GM18498 (cell line): Measurements from ENCODE around the gene TRAF3.

Experiments used
- ATAC-seq: cut with Tn5 transposase; IDR thresholded peaks from one replicate; pipeline ENCODE4 v1.9.1; 2021; ENCODE audit warnings: mild to moderate bottlenecking, moderate library complexity; ENCODE audit not compliant: unreplicated experiment

The TRAF3 gene

GRCh38 chr14:102931580-102932285 lies 154.5 kb downstream of the TRAF3 start:
- ATAC-seq, result no peak

DNA sequence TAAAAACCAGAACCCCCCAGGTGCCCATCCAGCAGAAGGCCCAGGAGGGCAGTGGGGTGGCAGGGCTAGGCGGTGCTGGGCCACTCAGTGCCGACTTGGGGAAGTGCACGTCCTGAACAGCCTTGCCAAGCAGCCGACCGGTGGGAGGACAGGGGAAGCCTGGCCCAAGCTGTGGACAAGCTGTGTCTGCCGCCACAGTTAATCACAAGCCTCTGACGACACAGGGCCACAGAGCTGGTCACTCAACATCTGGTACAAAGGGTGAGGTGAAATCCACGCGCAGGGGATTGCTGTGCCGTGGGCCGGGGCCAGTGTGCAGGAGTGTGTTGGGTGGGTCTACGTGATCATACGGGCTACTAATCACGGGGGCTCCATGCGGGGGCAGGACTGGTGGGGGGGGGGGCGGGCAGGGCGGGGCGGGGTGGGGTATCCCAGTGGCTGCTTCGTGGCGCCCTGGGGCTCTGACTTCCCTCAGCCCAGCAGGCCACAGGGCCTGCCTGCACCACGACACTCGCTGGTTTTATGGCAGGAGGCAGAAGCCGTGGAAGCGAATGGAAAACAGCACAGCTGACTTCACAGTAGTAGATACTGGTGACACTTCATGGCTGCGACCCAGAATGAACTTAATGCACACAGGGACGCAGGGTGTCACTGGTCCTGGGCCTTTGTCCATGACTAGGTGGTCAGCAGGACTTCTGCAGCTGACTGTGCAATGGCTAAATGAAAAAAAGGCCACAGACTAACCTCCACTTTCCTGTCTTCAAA lies 155.4 kb downstream of the TRAF3 start:
- ATAC-seq, result no peak

DNA sequence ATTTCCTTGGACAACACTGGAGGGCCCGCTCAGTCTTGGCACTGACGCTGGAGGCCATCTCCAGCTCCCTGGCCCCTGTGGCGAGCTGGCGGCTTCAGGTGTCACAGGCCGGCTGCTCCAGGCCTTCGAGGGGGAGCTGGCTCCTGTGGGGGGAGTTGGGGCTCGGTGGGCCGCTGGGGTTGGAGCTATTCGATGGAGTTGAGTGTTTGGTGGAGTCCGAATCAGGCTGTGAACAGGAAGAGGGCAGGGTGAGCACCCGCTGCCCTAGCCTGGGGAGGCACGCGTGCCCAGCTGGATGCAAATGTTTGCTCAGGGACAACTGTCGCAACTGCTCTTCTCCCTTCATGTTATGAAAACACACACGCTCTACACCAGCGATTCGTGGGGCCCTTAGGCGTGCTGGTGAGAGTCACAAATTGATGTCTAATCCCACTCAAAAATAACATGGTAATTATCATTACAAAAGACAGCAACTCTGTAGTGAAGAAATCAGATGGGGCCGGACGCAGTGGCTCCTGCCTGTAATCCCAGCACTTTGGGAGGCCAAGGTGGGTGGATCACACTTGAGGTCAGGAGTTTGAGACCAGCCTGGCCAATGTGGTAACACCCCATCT lies 156.5 kb downstream of the TRAF3 start:
- no peak for ATAC-seq

DNA sequence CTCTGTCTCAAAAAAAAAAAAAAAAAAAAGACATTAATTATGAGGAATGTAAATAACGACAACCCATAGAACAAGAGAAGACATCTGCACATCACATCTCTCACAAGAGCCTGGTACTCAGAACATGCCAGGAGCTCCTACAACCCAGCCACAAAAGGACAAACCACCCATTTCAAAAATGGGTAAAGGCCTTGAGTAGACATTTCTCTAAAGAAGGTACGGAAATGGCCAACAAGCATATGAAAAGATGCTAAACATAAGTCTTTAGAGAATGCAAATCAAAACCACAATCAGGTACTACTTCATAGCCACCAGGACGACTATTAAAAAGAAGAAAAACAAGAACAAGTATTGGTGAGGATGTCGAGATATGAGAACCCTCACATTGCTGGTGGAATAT lies 158.5 kb downstream of the TRAF3 start:
- no peak for ATAC-seq

DNA sequence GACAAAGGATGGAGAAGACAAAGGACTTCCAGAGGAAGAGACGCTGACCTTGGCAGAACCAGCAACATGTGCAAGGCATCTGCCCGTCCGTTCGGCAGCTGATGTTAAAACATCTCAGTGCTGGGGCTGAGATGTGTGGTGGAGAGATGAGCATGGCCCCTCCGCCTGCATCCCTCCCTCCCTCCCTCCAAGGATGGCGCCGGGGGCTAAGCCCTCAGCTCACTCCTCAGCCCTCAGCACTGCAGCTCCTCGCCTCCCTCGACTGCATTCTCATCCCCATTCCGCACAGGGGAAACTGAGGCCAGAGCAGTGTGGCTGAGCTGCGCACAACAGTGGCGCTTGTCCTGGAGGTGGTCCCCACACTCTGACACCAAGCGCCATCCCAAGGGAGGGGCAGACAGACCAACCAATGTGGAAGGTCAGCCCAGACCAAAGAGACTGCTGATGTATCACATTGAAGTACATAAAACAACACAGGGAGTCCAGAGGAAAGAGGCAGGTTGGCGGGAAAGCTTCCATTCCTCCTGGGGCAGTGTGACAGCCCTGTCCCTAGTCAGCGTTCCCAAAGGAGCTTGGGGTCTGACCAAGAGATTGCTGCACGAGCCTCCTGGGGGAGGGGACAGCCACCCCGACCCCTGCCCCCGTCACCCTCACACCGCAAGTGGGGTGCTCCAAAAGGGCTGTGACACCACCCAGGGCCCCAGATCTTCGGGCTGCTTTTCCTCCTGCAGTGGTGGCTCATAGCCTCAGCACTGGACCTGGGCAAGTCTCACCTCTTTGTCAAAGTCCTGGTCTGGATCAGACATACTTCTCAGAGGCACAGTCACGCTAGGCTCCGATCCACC lies 160.3 kb downstream of the TRAF3 start:
- ATAC-seq, result no peak

GRCh38 chr14:102938191-102938590 lies 160.9 kb downstream of the TRAF3 start:
- ATAC-seq, result no peak

DNA sequence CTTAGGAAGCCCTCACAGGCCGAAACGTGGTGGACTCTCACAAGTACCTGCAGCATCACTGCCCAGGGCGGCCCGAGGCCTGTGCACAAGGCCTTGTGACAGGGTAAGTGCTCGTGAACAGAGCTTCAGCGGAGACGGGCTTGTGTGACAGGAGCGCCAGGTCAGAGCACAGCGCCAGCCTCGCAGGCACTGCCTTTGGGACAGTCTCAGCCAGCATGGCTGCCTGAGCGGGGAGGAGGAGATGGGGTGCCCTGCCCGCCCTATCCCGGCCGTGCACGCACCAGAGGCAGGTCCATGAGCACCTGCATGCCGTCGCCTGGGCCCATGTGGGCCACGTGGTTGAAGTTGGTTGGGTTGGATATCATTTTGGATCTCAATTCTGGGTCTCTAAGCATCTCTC lies 162.1 kb downstream of the TRAF3 start:
- no peak for ATAC-seq

DNA sequence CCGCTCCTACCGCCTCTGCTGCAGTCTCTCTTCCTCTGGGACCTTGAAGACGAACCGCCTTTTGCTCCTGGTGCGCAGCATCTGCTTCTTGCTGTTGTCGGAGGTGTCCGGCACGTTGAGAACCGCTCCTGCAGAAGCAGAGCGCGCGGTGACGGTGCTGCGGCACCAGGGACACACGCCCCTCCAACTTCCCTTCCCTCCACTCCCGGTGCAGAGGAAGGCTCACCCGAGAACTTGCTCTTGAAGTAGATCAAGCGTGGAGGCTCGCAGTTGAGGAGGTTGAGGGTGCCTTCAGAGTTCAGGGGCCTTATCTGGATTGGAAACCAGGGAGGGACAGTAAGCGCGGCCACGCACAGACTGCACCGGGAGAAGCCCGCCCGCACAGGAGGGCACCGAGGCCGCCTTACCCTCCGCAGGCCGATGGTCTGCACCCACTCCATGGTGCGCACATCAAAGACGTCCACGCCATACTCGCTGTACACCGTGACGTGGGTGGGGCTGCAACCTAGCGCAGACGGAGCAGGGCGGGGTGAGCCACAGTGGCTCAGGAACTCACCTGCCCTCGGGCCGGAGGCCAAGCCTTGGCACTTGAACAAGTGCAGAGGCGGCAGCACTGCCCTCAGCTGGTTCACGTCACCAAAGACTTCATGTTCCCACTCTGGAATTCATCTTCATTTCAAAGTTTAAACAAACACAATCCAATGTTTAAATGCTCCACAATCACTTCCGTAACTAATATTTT lies 162.7 kb downstream of the TRAF3 start:
- no peak for ATAC-seq

- ATAC-seq, result no peak
These were observed 163.6 kb downstream of the TRAF3 start for GRCh38 chr14:102940729-102941362.

GRCh38 chr14:102941419-102942011 lies 164.3 kb downstream of the TRAF3 start:
- no peak for ATAC-seq

DNA sequence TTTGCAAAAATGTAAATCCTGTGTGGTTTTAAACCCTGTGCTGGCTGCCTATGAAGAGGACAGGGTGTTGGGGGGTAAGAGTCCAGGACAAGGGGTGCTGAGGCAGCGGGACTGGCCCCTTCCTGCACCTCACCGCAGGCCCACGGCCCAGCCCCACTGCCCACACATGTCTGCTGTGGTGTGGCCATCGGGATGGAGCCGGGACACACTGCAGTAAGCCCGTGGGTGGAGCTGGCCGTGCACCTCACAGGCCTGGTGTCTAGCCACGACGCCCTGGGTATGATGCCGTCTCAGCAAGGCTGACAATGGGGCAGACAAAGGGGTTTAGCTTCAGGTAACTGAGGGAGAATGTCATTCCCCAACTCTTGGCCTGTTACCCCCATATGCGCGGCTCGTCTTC lies 164.8 kb downstream of the TRAF3 start:
- ATAC-seq, result no peak

DNA sequence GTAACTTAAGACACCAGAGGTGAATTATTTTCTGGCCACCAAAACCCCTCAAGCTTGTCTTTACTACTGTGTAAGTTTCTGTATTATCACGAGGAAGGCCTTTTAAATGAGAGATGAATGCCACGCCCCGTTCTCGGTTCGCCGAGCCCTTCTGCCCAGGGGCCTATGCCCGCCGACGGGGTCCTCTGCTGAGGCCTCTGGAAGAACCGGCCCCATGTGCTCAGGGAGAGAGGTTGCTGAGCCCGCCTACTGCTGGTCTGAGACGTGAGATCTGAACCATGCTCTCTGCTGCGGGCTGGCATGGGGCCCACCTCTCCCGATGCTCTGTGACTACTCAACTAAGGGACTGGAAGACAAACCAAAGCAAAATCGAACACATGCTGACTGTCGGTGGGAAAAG lies 166.2 kb downstream of the TRAF3 start:
- no peak for ATAC-seq

DNA sequence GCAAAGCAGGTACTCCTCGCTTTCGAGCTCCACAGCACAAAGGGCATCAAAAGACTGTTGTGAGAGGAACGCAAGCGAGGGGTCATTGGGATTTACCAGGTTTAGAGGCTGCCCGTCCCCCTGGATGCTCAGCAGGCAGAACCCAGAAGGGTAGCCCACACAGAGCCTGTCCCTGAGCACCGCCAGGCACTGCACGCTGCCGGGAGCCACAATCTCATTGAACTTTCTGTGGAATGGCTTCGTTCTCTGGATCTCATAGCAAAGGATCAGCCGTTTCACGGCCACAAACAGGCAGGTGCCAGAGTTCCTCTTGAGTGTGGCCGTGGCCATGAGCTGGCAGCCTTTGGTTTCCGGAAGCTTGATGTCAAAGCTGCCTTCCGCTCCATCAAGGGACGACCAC lies 166.7 kb downstream of the TRAF3 start:
- ATAC-seq, result no peak

DNA sequence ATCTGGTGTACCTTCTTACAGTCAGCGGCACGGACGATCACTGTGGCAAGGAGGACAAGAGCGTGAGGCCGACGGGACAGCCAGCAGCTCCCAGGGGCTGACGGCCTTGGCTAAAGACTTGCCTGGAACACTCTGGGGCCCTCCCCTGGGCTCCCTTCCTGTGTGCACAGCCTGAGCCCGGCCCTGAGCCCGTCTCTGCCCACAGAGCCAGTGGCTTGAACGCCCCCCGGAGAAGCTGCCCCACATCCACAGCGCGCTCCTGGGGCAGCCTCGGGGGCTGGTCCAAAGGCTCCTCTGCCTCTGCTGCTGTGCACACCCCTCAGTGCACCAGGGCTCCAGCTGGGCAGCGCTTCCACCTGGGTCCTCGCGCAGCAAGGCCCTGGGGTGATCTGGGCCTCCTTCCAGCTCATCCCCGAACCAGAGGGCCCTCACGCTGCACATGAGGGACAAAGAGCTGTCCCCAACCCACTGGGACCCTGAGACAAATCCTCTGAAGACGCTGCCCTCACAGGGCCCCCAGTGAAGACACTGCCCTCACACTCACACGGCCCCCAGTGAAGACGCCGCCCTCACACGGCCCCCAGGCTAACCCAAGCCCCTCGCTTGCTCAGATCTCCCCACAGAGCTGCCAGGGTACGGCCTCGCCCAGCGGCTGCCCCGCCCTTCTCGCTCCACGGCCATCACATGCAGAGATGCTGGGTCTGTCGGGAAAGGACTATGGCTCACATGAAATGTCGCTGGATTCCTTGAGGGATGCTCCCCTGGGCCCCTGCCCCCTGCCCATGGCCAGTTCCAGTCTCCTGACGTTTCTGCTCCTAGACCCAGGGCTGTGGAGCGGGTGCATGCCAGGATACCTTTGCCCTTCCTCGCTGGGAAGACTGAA lies 167.4 kb downstream of the TRAF3 start:
- no peak for ATAC-seq

DNA sequence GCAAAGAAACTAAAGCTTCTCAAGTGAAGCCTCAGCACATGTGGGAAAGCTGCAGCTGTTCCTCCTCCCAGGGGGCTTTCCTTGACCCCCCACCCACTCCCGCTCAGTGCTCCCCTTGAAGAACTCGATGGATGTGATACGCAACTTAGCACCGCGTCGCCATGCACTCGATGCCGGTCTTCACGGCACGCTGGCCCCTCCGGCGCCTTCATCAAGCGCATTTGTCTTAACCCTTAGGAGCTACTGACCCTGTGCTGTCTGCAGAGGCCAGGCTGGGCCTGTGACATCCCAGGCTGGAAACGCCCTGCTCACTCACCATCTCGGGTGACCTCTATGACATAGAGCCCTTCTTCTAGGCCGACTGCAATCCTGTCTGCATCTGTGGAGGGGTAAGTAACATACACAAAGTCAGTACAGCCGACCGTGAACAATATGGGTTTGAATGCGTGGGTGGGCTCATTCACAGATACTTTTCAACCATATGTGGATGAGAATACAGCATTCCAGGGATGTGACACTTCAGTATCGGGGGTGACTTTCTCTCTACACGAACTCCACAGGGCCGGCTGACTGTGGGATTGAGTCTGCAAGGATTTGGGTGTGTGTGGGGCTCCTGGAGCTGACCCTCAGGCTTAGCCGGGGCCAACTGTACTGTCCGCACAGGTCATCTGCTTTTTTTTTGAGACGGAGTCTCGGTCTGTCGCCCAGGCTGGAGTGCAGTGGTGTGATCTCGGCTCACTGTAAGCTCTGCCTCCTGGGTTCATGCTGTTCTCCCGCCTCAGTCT lies 168.3 kb downstream of the TRAF3 start:
- no peak for ATAC-seq

DNA sequence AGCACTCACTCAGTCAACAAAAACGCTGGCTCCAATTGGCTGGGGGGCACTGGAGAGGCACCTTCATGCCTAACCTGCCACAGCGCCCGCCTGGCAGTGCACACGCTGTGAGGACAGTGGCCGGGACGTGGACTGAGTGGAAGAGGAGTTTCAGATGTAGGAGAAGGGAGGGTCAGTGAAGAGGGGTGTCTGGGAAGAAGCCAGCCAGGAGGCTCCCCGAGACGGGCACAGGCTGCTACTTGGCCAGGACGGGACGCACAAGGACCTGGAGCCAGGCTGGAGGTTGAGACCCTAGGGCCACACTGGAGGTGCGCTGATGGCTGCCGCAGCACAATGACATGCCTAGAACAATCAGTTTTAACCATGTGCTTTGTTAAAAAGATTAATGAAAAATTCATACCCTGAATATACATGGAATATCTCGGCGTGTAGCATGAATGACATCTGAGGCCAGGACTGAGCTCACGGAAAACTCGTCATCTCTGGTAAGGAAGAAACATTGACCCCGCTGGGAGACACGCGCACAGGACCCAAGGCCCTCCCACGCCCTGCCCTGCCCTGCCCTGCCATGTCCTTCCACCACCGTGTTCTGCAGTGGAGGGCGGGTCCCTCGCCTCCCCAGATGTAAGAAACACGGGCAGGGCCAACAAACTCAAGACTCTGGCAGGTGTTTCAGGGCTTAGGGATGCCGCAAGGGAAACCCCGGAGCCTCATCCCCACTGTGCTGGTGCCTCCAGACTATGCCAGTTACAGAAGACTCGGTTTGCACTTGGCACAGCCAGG lies 170.3 kb downstream of the TRAF3 start:
- ATAC-seq, result no peak

DNA sequence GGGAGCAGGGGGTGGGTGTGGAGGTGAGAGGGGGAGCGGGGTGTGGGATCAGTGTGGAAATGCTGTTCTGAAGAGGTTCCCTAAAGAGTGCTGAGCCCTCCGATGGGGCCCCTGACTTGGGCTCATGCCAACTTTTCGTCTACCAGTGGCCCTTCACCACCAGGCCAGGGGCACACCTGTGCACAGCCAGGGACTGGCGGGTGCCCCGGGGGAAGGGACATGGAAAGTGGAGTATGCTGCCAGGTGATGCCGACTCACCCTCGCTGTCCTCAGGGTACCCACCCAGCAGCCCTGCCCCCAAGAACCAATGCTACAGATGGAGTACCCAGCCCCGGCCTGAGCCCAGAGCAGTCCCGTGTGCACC lies 171.4 kb downstream of the TRAF3 start:
- peak; percentile 22 for ATAC-seq
